ENCODE results near the gene GTF2IRD1.

Gene GTF2IRD1

DNA sequence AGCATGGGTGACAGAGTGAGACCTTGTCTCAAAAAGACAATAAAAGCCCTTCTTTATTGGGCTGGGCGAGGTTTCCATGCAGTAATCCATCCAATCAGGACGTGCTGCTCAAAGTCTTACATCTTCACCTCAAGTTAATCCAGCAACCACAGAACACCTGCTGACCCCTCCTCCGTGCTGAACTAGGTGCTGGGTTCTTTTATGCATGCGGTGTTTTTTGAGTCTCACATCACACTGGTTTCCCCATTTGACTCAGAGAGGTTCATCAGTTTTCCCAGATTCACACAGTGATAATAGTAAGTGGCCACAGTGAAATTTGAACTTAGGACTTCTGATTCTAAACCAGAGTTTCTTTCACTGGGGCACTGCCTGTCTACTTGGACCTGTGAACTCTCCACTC, 145.5 kb downstream of the GTF2IRD1 start:
- H3K9me3 ChIP-seq (ENCODE audit: control insufficient read depth, insufficient read depth, low read length), result no peaks in the 10 kb centered on the region
- no peaks in the 10 kb centered on the region for H3K4me1 ChIP-seq (ENCODE audit: insufficient read depth, low read length)
- H3K9ac ChIP-seq (ENCODE audit: low read depth, low read length), result no peak overlapping the region
- H3K36me3 ChIP-seq (ENCODE audit: insufficient read depth, low read length), result peaks cover 5% of the 10 kb centered on the region; the same call in 1 of the 2 replicates

DNA sequence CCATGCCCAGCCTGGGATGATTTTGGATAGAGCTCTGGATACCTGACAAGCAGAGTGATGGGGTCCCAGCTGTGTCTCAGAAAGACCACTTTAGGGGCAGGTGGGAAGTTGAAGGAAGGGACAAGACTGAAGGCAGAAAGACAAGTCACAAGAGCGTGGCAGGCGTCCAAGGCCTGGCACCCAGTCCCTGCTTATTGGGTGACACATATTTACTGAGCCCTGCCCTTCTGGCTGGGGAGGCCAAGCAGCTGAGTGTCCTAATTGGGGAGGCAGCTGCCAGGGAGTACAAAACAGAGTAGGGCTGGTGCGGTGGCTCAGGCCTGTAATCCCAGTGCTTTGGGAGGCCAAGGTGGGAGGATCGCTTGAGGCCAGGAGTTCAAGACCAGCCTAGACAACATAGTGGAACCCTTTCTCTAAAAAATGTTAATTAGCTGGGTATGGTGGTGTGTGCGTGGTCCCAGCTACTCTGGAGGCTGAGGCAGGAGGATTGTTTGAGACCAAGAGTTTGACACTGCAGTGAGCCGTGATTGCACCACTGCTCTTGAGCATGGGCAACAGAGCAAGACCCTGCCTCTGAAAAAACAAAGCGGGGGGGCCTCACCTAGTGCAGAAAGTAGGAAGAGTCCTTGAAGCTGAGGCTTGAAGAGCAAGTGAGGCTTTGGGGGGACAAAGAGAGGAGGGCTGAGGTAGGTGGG, 150.8 kb downstream of the GTF2IRD1 start:
- Histone ChIP-seq H3K9ac (ENCODE audit: low read depth, low read length) (no peak overlapping the region), H3K4me1 (ENCODE audit: insufficient read depth, low read length) (0 out of 2 replicates have a peak, but pooled peaks cover 4% of the 10 kb centered on the region), H3K36me3 (ENCODE audit: insufficient read depth, low read length) (no peaks in the 10 kb centered on the region), H3K9me3 (ENCODE audit: control insufficient read depth, insufficient read depth, low read length) (no peaks in the 10 kb centered on the region)

DNA sequence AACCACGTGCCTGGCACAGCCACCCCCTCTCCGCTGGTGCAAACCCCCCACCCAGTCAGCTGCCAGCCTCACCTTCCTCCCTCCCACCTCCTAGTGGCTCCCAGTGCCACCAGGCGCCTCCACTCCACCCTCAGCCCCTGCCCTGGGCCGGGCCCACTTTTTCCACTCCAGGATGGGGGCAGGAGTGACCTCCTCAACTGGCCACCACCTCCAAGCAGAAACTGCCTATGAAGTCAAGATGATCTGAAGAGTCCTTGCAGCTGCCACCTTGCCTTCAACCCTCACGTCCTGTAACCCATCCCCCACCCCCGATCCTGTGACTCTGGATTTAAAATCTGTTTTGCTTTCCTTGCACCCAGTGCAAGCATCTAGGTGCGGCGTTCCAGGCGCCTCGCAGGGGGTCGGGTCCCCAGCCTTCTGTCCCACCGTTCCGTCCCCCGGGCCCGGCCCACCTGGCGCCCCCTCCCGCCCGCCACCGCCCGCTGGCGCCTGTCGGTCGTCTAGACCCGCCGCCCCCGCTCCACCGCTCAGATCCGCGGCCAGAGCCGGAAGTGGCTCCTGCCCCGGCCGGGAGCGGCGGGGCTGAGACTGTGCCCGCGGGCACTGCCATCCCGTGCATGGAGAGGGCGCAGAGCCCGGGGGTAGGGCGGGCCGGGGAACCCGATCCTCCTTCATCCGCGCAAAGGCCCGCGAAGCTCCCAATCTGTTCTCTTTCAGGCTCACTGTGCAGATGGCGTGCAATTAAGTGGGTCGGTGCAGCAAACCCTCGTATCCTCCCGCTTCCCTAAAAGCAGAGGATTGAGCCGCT, 152.6 kb downstream of the GTF2IRD1 start:
- H3K36me3 ChIP-seq (ENCODE audit: insufficient read depth, low read length), result no peaks in the 10 kb centered on the region
- no peaks in the 10 kb centered on the region for H3K9me3 ChIP-seq (ENCODE audit: control insufficient read depth, insufficient read depth, low read length)
- peak overlapping the region; percentile 41 for H3K9ac ChIP-seq (ENCODE audit: low read depth, low read length)
- H3K4me1 ChIP-seq (ENCODE audit: insufficient read depth, low read length), result 0 out of 2 replicates have a peak, but pooled peaks cover 4% of the 10 kb centered on the region

DNA sequence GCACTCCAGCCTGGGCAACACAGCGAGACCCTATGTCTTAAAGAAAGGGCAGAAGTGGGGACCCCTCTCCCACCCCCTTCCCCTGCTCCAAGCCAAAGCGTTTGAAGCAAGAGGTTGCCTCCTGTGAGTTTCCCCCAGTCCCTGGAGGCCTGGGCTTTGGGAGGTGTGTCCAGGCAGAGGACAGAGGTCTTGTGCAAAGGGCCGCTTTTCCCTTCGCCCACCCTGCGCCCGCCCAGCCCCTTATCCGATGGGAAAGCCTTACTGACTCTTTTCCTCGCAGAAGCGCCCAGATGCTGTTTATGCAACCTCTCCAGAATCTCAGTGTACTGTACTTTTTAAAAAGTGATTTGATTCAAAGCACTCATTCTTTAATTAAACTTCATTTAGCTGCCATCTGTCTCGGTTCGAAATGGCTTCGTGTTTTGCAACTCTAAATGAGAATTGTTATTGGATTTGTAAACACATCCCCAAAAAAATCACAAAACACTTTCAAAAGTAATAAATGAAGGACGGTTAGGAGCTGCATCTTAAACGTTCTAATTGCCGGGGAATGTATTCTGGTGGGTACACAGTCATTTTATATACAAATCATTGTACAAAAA, 153.3 kb downstream of the GTF2IRD1 start:
- Histone ChIP-seq H3K9me3 (ENCODE audit: control insufficient read depth, insufficient read depth, low read length) (no peaks in the 10 kb centered on the region), H3K4me1 (ENCODE audit: insufficient read depth, low read length) (0 out of 2 replicates have a peak, but pooled peaks cover 4% of the 10 kb centered on the region), H3K36me3 (ENCODE audit: insufficient read depth, low read length) (no peaks in the 10 kb centered on the region), H3K9ac (ENCODE audit: low read depth, low read length) (peak overlapping the region; percentile 41; the same call in 1 of the 2 replicates)

DNA sequence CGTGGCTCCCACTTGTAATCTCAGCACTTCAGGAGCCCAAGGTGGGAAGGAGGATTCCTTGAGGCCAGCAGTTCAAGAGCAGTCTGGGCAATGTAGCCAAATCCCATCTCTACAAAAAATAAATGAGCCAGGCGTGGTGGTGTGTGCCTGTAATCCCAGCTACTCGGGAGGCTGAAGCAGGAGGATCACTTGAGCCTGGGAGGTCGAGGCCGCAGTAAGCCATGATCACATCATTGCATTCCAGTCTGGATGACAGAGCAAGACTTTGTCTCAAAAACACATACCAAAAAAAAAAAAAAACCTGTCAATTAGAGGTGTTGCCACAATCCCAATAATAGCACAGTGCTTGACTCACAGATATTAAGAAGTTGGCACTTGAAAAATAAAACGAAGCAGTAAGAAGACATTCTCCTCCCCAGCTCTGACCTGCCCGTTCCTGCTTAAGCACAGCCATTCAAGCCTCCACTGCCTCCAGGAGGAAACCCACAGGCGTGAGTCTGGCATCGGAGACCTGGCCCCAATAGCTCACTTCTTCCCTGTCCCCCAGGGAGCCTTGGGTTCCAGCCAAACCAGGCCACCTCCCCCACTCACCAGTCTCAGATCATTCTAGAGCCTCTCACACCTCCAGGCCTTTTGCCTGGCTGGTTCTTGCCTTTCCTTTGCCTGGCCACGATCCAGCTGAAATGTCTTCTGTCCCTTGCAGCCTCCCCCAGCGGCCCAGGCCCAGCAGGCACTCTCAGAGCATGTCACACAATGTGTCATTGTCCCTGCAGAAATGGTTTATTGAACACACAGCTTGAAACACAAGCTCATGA, 158.5 kb downstream of the GTF2IRD1 start:
- Histone ChIP-seq H3K4me1 (ENCODE audit: insufficient read depth, low read length) (peaks cover 1% of the 10 kb centered on the region; the same call in 1 of the 2 replicates), H3K36me3 (ENCODE audit: insufficient read depth, low read length) (no peaks in the 10 kb centered on the region), H3K9me3 (ENCODE audit: control insufficient read depth, insufficient read depth, low read length) (no peaks in the 10 kb centered on the region), H3K9ac (ENCODE audit: low read depth, low read length) (no peak overlapping the region; the same call in 1 of the 2 replicates)

DNA sequence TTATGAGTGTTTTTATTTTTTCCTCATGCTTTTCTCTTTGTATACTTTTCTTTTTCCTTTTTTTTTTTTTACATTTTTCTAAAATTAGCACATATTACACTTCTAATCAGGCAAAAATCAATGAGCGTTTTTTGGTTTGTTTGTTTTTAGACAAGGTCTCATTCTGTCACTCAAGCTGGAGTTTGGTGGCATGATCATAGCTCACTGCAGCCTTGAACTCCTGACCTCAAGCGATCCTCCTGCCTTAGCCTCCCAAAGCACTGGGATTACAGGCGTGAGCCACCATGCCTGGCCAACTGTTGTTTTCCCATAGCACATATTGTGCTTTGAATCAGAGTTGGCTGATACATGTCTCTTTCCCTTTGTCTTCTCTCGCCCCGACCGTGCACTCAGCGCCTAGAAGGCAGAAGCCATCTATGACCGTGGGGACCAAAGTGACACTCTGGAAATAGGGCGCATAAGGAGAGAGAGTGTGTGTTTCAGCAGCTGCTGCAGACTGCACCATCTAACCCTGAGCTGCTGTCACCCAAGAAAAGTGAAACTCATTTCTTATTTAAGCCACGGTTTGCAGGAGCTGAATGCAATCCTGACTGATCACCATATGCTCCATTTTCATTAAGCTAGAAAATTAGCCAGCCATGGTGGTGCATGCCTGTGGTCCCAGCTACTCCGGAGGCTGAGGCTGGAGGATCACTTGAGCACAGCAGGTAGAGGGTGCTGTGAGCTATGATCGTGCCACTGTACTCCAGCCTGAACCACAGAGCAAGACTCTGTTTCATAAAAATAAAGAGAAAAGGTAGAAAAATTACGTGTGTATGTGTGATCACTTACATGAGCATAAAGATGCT, 162.5 kb downstream of the GTF2IRD1 start:
- Histone ChIP-seq H3K9ac (ENCODE audit: low read depth, low read length) (no peak overlapping the region), H3K9me3 (ENCODE audit: control insufficient read depth, insufficient read depth, low read length) (no peaks in the 10 kb centered on the region)

DNA sequence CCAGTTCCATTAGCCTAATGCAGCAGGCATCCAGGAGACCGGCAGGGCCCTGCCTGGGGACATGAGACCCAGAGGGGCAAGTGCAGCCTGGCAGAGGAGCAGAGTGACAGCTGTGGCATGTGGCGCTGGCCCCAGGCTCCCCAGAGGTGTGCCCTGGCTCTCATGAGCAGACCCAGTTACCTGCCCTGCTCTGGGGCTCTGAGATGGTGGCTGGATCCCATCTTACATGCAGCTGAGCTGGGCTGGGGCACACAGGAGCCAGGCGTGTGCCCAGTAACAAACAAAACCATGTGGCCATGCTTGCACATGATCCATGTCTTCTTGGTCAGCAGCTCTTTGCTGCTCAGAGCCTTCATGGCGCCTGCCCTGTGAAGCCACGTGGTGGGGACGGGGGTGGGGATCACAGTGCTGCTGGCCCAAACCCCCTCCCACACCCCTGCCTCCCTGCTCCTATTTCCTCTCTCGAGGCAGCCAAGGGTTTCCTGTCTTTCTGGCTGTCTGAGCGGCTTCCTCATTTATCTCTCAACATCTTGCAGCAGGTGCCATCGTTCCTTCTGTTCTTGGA, 163.6 kb downstream of the GTF2IRD1 start:
- H3K36me3 ChIP-seq (ENCODE audit: insufficient read depth, low read length), result no peaks in the 10 kb centered on the region
- H3K4me1 ChIP-seq (ENCODE audit: insufficient read depth, low read length), result peaks cover 6% of the 10 kb centered on the region; the same call in 1 of the 2 replicates
- H3K9ac ChIP-seq (ENCODE audit: low read depth, low read length), result 0 out of 2 replicates have a peak overlapping the region, but pooled peaks have one; percentile 9
- no peaks in the 10 kb centered on the region for H3K9me3 ChIP-seq (ENCODE audit: control insufficient read depth, insufficient read depth, low read length)

More for the DNA sequence above, 162.5 kb downstream of the GTF2IRD1 start:
- H3K36me3 ChIP-seq (ENCODE audit: insufficient read depth, low read length), result no peaks in the 10 kb centered on the region
- H3K4me1 ChIP-seq (ENCODE audit: insufficient read depth, low read length), result peaks cover 6% of the 10 kb centered on the region; the same call in 1 of the 2 replicates

DNA sequence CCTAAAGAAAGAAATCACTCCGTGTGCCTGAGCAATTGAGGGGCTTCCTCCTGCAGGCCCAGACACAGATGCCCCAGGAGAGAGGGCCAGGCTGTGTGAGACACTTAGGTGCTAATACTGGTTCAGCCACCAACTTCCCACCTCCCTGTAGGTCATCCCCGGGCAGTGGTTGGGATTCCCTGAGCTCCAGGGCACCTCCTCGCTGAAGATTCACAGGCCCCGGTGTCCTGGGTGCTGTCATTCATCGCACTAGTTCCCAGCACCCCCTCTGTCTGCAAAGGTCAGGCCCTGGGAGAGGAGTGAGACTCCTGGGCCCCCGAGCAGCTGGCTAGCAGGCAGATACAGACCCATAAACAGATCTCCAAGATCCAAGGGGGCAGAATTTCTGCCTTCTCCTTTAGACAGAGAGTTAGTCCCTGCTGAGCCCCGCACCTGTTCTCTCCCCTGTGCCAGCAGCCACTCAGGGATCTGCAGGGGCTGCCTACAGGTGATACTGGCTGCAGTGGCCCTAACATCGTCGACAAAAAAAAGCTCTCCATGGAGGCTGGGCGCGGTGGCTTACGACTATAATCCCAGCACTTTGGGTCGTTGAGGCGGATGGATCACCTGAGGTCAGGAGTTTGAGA, 165.6 kb downstream of the GTF2IRD1 start:
- Histone ChIP-seq H3K36me3 (ENCODE audit: insufficient read depth, low read length) (no peaks in the 10 kb centered on the region), H3K4me1 (ENCODE audit: insufficient read depth, low read length) (peaks cover 6% of the 10 kb centered on the region; the same call in 1 of the 2 replicates), H3K9ac (ENCODE audit: low read depth, low read length) (no peak overlapping the region), H3K9me3 (ENCODE audit: control insufficient read depth, insufficient read depth, low read length) (no peaks in the 10 kb centered on the region)

DNA sequence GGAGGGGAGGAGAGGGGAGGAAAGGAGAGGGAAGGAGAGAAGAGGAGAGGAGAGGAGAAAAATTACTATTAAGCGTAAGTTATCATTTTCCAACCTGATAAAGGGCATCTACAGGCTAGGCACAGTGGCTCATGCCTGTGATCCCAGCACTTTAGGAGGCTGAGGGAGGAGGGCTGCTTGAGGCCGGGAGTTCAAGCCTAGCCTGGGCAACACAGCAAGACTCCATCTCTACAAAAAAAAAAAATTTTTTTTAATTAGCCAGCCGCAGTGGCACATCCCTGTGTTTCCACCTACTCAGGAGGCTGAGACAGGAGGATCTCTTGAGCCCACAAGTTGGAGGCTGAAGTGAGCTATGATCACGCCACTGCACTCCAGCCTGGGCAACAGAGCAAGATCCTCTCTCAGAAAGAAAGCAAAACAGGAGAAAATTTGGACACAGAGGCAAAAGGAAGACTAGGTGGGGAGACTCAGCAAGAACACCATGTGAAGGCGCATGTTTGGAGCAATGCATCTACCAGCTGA, 168.6 kb downstream of the GTF2IRD1 start:
- Histone ChIP-seq H3K9ac (ENCODE audit: low read depth, low read length) (no peak overlapping the region), H3K4me1 (ENCODE audit: insufficient read depth, low read length) (peaks cover 6% of the 10 kb centered on the region), H3K9me3 (ENCODE audit: control insufficient read depth, insufficient read depth, low read length) (no peaks in the 10 kb centered on the region), H3K36me3 (ENCODE audit: insufficient read depth, low read length) (no peaks in the 10 kb centered on the region)

DNA sequence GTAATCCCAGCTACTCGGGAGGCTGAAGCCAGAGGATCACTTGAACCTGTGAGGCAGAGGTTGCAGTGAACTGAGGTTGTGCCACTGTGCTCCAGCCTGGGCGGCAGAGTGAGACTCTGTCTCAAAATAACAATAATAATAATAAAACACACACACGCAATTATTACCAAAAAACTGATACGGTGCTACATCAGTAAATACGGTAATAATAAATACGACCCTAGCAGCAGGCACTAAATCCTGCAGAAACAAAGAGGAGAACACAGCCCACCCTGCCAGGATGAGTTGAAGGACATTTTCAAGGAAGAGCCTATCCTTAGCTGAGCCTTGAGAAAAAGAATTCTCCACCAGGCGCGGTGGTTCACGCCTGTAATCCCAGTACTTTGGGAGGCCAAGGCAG, 169.4 kb downstream of the GTF2IRD1 start:
- H3K4me1 ChIP-seq (ENCODE audit: insufficient read depth, low read length), result peaks cover 11% of the 10 kb centered on the region
- H3K9me3 ChIP-seq (ENCODE audit: control insufficient read depth, insufficient read depth, low read length), result no peaks in the 10 kb centered on the region
- no peaks in the 10 kb centered on the region for H3K36me3 ChIP-seq (ENCODE audit: insufficient read depth, low read length)
- H3K9ac ChIP-seq (ENCODE audit: low read depth, low read length), result no peak overlapping the region

DNA sequence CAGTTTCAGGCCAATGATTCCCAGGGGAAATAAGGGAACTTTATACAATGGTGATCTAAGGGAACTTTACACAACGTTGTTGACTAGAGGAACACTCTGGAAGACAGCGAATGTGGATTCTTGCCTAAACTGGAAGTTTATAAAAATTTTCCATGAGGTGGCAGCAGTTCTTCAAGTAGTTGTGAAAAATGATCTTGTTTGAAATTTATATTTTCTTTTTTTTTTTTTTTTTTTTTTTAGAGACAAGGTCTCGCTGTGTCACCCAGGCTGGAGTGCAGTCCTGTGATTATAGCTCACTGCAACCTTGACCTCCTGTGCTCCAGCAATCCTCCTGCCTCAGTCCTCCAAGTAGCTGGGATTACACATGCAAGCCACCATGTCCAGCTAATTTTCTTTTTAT, 171.7 kb downstream of the GTF2IRD1 start:
- no peaks in the 10 kb centered on the region for H3K36me3 ChIP-seq (ENCODE audit: insufficient read depth, low read length)
- peaks cover 14% of the 10 kb centered on the region for H3K4me1 ChIP-seq (ENCODE audit: insufficient read depth, low read length)
- H3K9ac ChIP-seq (ENCODE audit: low read depth, low read length), result no peak overlapping the region
- H3K9me3 ChIP-seq (ENCODE audit: control insufficient read depth, insufficient read depth, low read length), result no peaks in the 10 kb centered on the region

DNA sequence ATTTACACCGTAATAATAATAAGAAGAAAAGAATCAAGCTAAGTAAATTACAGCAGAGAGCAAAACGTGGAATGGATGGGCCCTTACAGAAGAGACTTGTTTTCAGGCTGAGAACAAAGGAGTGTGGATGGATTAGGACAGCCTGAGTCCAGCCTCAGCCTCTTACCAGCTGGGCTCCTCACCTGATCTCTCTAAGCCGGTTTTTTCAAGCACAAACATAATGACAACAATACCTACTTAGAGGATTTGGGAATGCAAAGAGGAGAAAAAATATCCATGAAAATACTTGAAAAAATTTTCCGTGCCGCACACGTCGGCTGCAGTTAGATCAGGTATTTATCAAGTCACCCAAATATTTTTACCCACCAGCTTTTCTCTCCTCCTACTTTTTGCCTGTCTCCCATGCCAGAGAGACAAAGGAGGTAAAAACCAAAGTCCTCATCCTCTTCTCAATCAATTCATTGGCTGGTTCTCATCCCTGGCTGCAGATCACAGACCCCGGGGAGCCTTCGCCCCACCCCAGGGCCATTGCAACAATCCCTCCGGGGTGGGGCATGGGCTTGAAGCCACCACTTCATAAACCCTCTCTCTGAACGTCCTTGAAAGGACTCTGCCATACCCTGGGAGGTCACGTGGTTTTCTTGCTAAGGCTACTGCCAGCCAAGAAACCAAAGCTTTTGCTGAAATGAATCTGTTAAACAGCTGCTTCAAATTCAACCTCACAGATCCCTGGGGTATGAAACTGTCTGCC, 174.1 kb downstream of the GTF2IRD1 start:
- H3K9me3 ChIP-seq (ENCODE audit: control insufficient read depth, insufficient read depth, low read length), result no peaks in the 10 kb centered on the region
- H3K36me3 ChIP-seq (ENCODE audit: insufficient read depth, low read length), result no peaks in the 10 kb centered on the region
- H3K9ac ChIP-seq (ENCODE audit: low read depth, low read length), result peak overlapping the region; percentile 30; the same call in 1 of the 2 replicates
- H3K4me1 ChIP-seq (ENCODE audit: insufficient read depth, low read length), result peaks cover 14% of the 10 kb centered on the region
